ENCODE measurements around the gene PET100.

The PET100 gene

GRCh38 chr19:7602240-7602934, 27.2 kb upstream of the PET100 start:
- H3K27me3 ChIP-seq (ENCODE audit: control insufficient read depth in 1 of 2, insufficient read depth in 2 of 2, low read length in 2 of 2): no peaks in the 10 kb centered on the region
- no peak overlapping the region for H3K9ac ChIP-seq (ENCODE audit: low read depth in 1 of 2, low read length in 2 of 2)
- H3K4me1 ChIP-seq (ENCODE audit: control insufficient read depth in 1 of 2, insufficient read depth in 2 of 2, low read length in 2 of 2): peaks cover 0 to 2% of the 10 kb centered on the region in 2 donors
- peaks cover 0 to 14% of the 10 kb centered on the region in 2 donors for H3K36me3 ChIP-seq (ENCODE audit: control insufficient read depth in 1 of 2, insufficient read depth in 2 of 2, low read length in 2 of 2)
- no peaks in the 10 kb centered on the region for H3K9me3 ChIP-seq (ENCODE audit: control insufficient read depth in 1 of 2, low read length in 2 of 2)
- no peak overlapping the region for H3K27ac ChIP-seq (ENCODE audit: low read depth, low read length)
- no peak overlapping the region for H3K4me3 ChIP-seq (ENCODE audit: low read depth in 1 of 2, low read length in 2 of 2)

- no peak overlapping the region for H3K27ac ChIP-seq (ENCODE audit: low read depth, low read length)
- no peak overlapping the region for H3K9ac ChIP-seq (ENCODE audit: low read depth in 1 of 2, low read length in 2 of 2)
- no peaks in the 10 kb centered on the region for H3K4me1 ChIP-seq (ENCODE audit: control insufficient read depth in 1 of 2, insufficient read depth in 2 of 2, low read length in 2 of 2)
- no peak overlapping the region for H3K4me3 ChIP-seq (ENCODE audit: low read depth in 1 of 2, low read length in 2 of 2)
- H3K27me3 ChIP-seq (ENCODE audit: control insufficient read depth in 1 of 2, insufficient read depth in 2 of 2, low read length in 2 of 2): no peaks in the 10 kb centered on the region
- H3K9me3 ChIP-seq (ENCODE audit: control insufficient read depth in 1 of 2, low read length in 2 of 2): no peaks in the 10 kb centered on the region
- H3K36me3 ChIP-seq (ENCODE audit: control insufficient read depth in 1 of 2, insufficient read depth in 2 of 2, low read length in 2 of 2): peaks cover 0 to 16% of the 10 kb centered on the region in 2 donors
Measured at GRCh38 chr19:7602935-7603497, 26.6 kb upstream of the PET100 start.

- Histone ChIP-seq H3K4me1 (ENCODE audit: control insufficient read depth in 1 of 2, insufficient read depth in 2 of 2, low read length in 2 of 2) (no peaks in the 10 kb centered on the region), H3K27me3 (ENCODE audit: control insufficient read depth in 1 of 2, insufficient read depth in 2 of 2, low read length in 2 of 2) (no peaks in the 10 kb centered on the region), H3K9ac (ENCODE audit: low read depth in 1 of 2, low read length in 2 of 2) (no peak overlapping the region), H3K4me3 (ENCODE audit: low read depth in 1 of 2, low read length in 2 of 2) (no peak overlapping the region), H3K27ac (ENCODE audit: low read depth, low read length) (no peak overlapping the region), H3K9me3 (ENCODE audit: control insufficient read depth in 1 of 2, low read length in 2 of 2) (no peaks in the 10 kb centered on the region), H3K36me3 (ENCODE audit: control insufficient read depth in 1 of 2, insufficient read depth in 2 of 2, low read length in 2 of 2) (peaks cover 0 to 19% of the 10 kb centered on the region in 2 donors)
Measured at GRCh38 chr19:7603919-7604318, 25.7 kb upstream of the PET100 start.

GRCh38 chr19:7605490-7606222, 23.9 kb upstream of the PET100 start:
- H3K4me3 ChIP-seq (ENCODE audit: low read depth in 1 of 2, low read length in 2 of 2): no peak overlapping the region
- H3K9me3 ChIP-seq (ENCODE audit: control insufficient read depth in 1 of 2, low read length in 2 of 2): no peaks in the 10 kb centered on the region
- H3K4me1 ChIP-seq (ENCODE audit: control insufficient read depth in 1 of 2, insufficient read depth in 2 of 2, low read length in 2 of 2): no peaks in the 10 kb centered on the region
- no peaks in the 10 kb centered on the region for H3K27me3 ChIP-seq (ENCODE audit: control insufficient read depth in 1 of 2, insufficient read depth in 2 of 2, low read length in 2 of 2)
- H3K9ac ChIP-seq (ENCODE audit: low read depth in 1 of 2, low read length in 2 of 2): no peak overlapping the region
- no peak overlapping the region for H3K27ac ChIP-seq (ENCODE audit: low read depth, low read length)
- peaks cover 0 to 25% of the 10 kb centered on the region in 2 donors for H3K36me3 ChIP-seq (ENCODE audit: control insufficient read depth in 1 of 2, insufficient read depth in 2 of 2, low read length in 2 of 2)

- no peaks in the 10 kb centered on the region for H3K9me3 ChIP-seq (ENCODE audit: control insufficient read depth in 1 of 2, low read length in 2 of 2)
- no peak overlapping the region for H3K4me3 ChIP-seq (ENCODE audit: low read depth in 1 of 2, low read length in 2 of 2)
- no peaks in the 10 kb centered on the region for H3K4me1 ChIP-seq (ENCODE audit: control insufficient read depth in 1 of 2, insufficient read depth in 2 of 2, low read length in 2 of 2)
- H3K9ac ChIP-seq (ENCODE audit: low read depth in 1 of 2, low read length in 2 of 2): no peak overlapping the region
- no peak overlapping the region for H3K27ac ChIP-seq (ENCODE audit: low read depth, low read length)
- H3K36me3 ChIP-seq (ENCODE audit: control insufficient read depth in 1 of 2, insufficient read depth in 2 of 2, low read length in 2 of 2): peaks cover 0 to 31% of the 10 kb centered on the region in 2 donors
- no peaks in the 10 kb centered on the region for H3K27me3 ChIP-seq (ENCODE audit: control insufficient read depth in 1 of 2, insufficient read depth in 2 of 2, low read length in 2 of 2)
Measured at GRCh38 chr19:7606289-7606688, 23.3 kb upstream of the PET100 start.

- Histone ChIP-seq H3K27ac (ENCODE audit: low read depth, low read length) (no peak overlapping the region), H3K4me3 (ENCODE audit: low read depth in 1 of 2, low read length in 2 of 2) (no peak overlapping the region), H3K9ac (ENCODE audit: low read depth in 1 of 2, low read length in 2 of 2) (no peak overlapping the region), H3K36me3 (ENCODE audit: control insufficient read depth in 1 of 2, insufficient read depth in 2 of 2, low read length in 2 of 2) (peaks cover 6 to 38% of the 10 kb centered on the region in 2 donors), H3K9me3 (ENCODE audit: control insufficient read depth in 1 of 2, low read length in 2 of 2) (no peaks in the 10 kb centered on the region), H3K27me3 (ENCODE audit: control insufficient read depth in 1 of 2, insufficient read depth in 2 of 2, low read length in 2 of 2) (no peaks in the 10 kb centered on the region), H3K4me1 (ENCODE audit: control insufficient read depth in 1 of 2, insufficient read depth in 2 of 2, low read length in 2 of 2) (no peaks in the 10 kb centered on the region)
Measured at GRCh38 chr19:7607212-7607873, 22.2 kb upstream of the PET100 start.

- Histone ChIP-seq H3K4me3 (ENCODE audit: low read depth in 1 of 2, low read length in 2 of 2) (no peak overlapping the region), H3K9ac (ENCODE audit: low read depth in 1 of 2, low read length in 2 of 2) (no peak overlapping the region), H3K36me3 (ENCODE audit: control insufficient read depth in 1 of 2, insufficient read depth in 2 of 2, low read length in 2 of 2) (peaks cover 6 to 38% of the 10 kb centered on the region in 2 donors), H3K27me3 (ENCODE audit: control insufficient read depth in 1 of 2, insufficient read depth in 2 of 2, low read length in 2 of 2) (no peaks in the 10 kb centered on the region), H3K9me3 (ENCODE audit: control insufficient read depth in 1 of 2, low read length in 2 of 2) (no peaks in the 10 kb centered on the region), H3K27ac (ENCODE audit: low read depth, low read length) (no peak overlapping the region), H3K4me1 (ENCODE audit: control insufficient read depth in 1 of 2, insufficient read depth in 2 of 2, low read length in 2 of 2) (no peaks in the 10 kb centered on the region)
Measured at GRCh38 chr19:7607874-7608560, 21.6 kb upstream of the PET100 start.

- Histone ChIP-seq H3K9me3 (ENCODE audit: control insufficient read depth in 1 of 2, low read length in 2 of 2) (no peaks in the 10 kb centered on the region), H3K27ac (ENCODE audit: low read depth, low read length) (no peak overlapping the region), H3K4me1 (ENCODE audit: control insufficient read depth in 1 of 2, insufficient read depth in 2 of 2, low read length in 2 of 2) (no peaks in the 10 kb centered on the region), H3K9ac (ENCODE audit: low read depth in 1 of 2, low read length in 2 of 2) (no peak overlapping the region), H3K36me3 (ENCODE audit: control insufficient read depth in 1 of 2, insufficient read depth in 2 of 2, low read length in 2 of 2) (peaks cover 6 to 36% of the 10 kb centered on the region in 2 donors), H3K27me3 (ENCODE audit: control insufficient read depth in 1 of 2, insufficient read depth in 2 of 2, low read length in 2 of 2) (no peaks in the 10 kb centered on the region), H3K4me3 (ENCODE audit: low read depth in 1 of 2, low read length in 2 of 2) (no peak overlapping the region)
Measured at GRCh38 chr19:7610491-7611240, 18.9 kb upstream of the PET100 start.

- H3K36me3 ChIP-seq (ENCODE audit: control insufficient read depth in 1 of 2, insufficient read depth in 2 of 2, low read length in 2 of 2): peaks cover 6 to 39% of the 10 kb centered on the region in 2 donors
Measured at GRCh38 chr19:7611541-7612279, 17.9 kb upstream of the PET100 start.

More at GRCh38 chr19:7611541-7612279, 17.9 kb upstream of the PET100 start:
- no peak overlapping the region for H3K4me3 ChIP-seq (ENCODE audit: low read depth in 1 of 2, low read length in 2 of 2)
- H3K4me1 ChIP-seq (ENCODE audit: control insufficient read depth in 1 of 2, insufficient read depth in 2 of 2, low read length in 2 of 2): no peaks in the 10 kb centered on the region
- H3K9me3 ChIP-seq (ENCODE audit: control insufficient read depth in 1 of 2, low read length in 2 of 2): no peaks in the 10 kb centered on the region
- no peaks in the 10 kb centered on the region for H3K27me3 ChIP-seq (ENCODE audit: control insufficient read depth in 1 of 2, insufficient read depth in 2 of 2, low read length in 2 of 2)
- no peak overlapping the region for H3K9ac ChIP-seq (ENCODE audit: low read depth in 1 of 2, low read length in 2 of 2)
- H3K27ac ChIP-seq (ENCODE audit: low read depth, low read length): no peak overlapping the region
